ENCODE data around the gene CCDC57. TPM values are rescaled to one million over a fixed set of nuclear protein-coding genes. Genes with fewer than 3 reads are reported as not detected.

CCDC57 gene
- total RNA-seq, 1 donor from 2014 or later: 15.0 TPM

GRCh38 chr17:82101301-82101715 lies 111.3 kb downstream of the CCDC57 start:
- peak overlapping the region; percentile 99 for H3K27ac ChIP-seq
- peaks cover 2% of the 10 kb centered on the region for H3K36me3 Mint-ChIP-seq
- H3K9ac ChIP-seq: no peak overlapping the region

GRCh38 chr17:82100502-82101298 lies 111.9 kb downstream of the CCDC57 start:
- no peak overlapping the region for H3K27ac ChIP-seq

More at GRCh38 chr17:82101301-82101715, 111.3 kb downstream of the CCDC57 start:
- H3K4me3 ChIP-seq: no peak overlapping the region
- peak overlapping the region; percentile 32 for H3K4me2 ChIP-seq
- no peaks in the 10 kb centered on the region for H3K36me3 ChIP-seq
- no peak for DNase-seq (ENCODE audit: low spot score)
- peaks cover 66% of the 10 kb centered on the region for H3K4me1 ChIP-seq
- peaks cover 48% of the 10 kb centered on the region for H3K79me2 ChIP-seq (ENCODE audit: low read depth)
- TF ChIP-seq CTCF (IDR thresholded peaks at IDR 0.05) (no peak), EZH2phosphoT487 (IDR thresholded peaks at IDR 0.05) (no peak), EZH2 (IDR thresholded peaks at IDR 0.05) (no peak)
- peaks cover 42% of the 10 kb centered on the region for H3K4me1 Mint-ChIP-seq
- no peaks in the 10 kb centered on the region for H3K9me3 ChIP-seq (ENCODE audit: low read depth)
- H3F3A ChIP-seq (ENCODE audit: low read depth): peaks cover 61% of the 10 kb centered on the region
- no peak overlapping the region for H3K27ac Mint-ChIP-seq
- H3K27me3 ChIP-seq: no peaks in the 10 kb centered on the region
- peak overlapping the region; percentile 81 for H3K4me3 Mint-ChIP-seq
- H4K20me1 ChIP-seq (ENCODE audit: low read depth): peaks cover 12% of the 10 kb centered on the region
- H3K9me3 Mint-ChIP-seq: no peaks in the 10 kb centered on the region
- H2AFZ ChIP-seq (replicated peaks): no peak overlapping the region
- peaks cover 2% of the 10 kb centered on the region for H3K27me3 Mint-ChIP-seq (ENCODE audit: insufficient read depth, low read depth)

GRCh38 chr17:82098939-82099763 lies 113.5 kb downstream of the CCDC57 start:
- H3K36me3 ChIP-seq: no peaks in the 10 kb centered on the region

More at GRCh38 chr17:82100502-82101298, 111.9 kb downstream of the CCDC57 start:
- Histone ChIP-seq H3K36me3 (no peaks in the 10 kb centered on the region), H3K79me2 (ENCODE audit: low read depth) (peaks cover 54% of the 10 kb centered on the region), H4K20me1 (ENCODE audit: low read depth) (peaks cover 18% of the 10 kb centered on the region), H3F3A (ENCODE audit: low read depth) (peaks cover 61% of the 10 kb centered on the region), H2AFZ (replicated peaks) (no peak overlapping the region), H3K4me1 (peaks cover 66% of the 10 kb centered on the region), H3K9ac (no peak overlapping the region), H3K27me3 (no peaks in the 10 kb centered on the region), H3K4me2 (peak overlapping the region; percentile 72), H3K4me3 (no peak overlapping the region), H3K9me3 (ENCODE audit: low read depth) (no peaks in the 10 kb centered on the region)
- Mint-ChIP-seq H3K27me3 (ENCODE audit: insufficient read depth, low read depth) (peaks cover 2% of the 10 kb centered on the region), H3K4me1 (peaks cover 39% of the 10 kb centered on the region), H3K4me3 (peak overlapping the region; percentile 81), H3K36me3 (peaks cover 2% of the 10 kb centered on the region), H3K9me3 (no peaks in the 10 kb centered on the region), H3K27ac (no peak overlapping the region)
- TF ChIP-seq EZH2phosphoT487 (IDR thresholded peaks at IDR 0.05): no peak
- DNase-seq (ENCODE audit: low spot score): no peak

More at GRCh38 chr17:82098939-82099763, 113.5 kb downstream of the CCDC57 start:
- Histone ChIP-seq H4K20me1 (ENCODE audit: low read depth) (peaks cover 31% of the 10 kb centered on the region), H3K79me2 (ENCODE audit: low read depth) (peaks cover 69% of the 10 kb centered on the region), H3K27me3 (no peaks in the 10 kb centered on the region), H3K9ac (peak overlapping the region; percentile 51), H3K4me2 (peak overlapping the region; percentile 72), H3K4me1 (peaks cover 61% of the 10 kb centered on the region), H3K27ac (peak overlapping the region; percentile 93), H2AFZ (replicated peaks) (no peak overlapping the region), H3K4me3 (peak overlapping the region; percentile 47), H3K9me3 (ENCODE audit: low read depth) (no peaks in the 10 kb centered on the region), H3F3A (ENCODE audit: low read depth) (peaks cover 48% of the 10 kb centered on the region)
- Mint-ChIP-seq H3K27ac (peak overlapping the region; percentile 74), H3K36me3 (peaks cover 2% of the 10 kb centered on the region), H3K4me1 (peaks cover 34% of the 10 kb centered on the region), H3K27me3 (ENCODE audit: insufficient read depth, low read depth) (peaks cover 4% of the 10 kb centered on the region), H3K4me3 (peak overlapping the region; percentile 81), H3K9me3 (no peaks in the 10 kb centered on the region)
- peak; percentile 56 for DNase-seq (ENCODE audit: low spot score)
- TF ChIP-seq CTCF (IDR thresholded peaks at IDR 0.05): no peak
- no peak for TF ChIP-seq EZH2 (IDR thresholded peaks at IDR 0.05)
- TF ChIP-seq EZH2phosphoT487 (IDR thresholded peaks at IDR 0.05): no peak
